Measurements from ENCODE around the gene RCOR1.

GRCh38 chr14:102605029-102605428 lies 12.6 kb downstream of the RCOR1 start:
- TF ChIP-seq CTCF (optimal IDR thresholded peaks at IDR 0.05 in 1 of 3, IDR thresholded peaks at IDR 0.05 in 1 of 3, conservative IDR thresholded peaks at IDR 0.05 in 1 of 3; ENCODE audit: extremely low read depth in 1 of 3, insufficient read depth in 2 of 3, low read length in 3 of 3) (no peak), EZH2 (IDR thresholded peaks at IDR 0.05; ENCODE audit: low read length) (no peak)

Measured in keratinocyte (primary cell).